GM12892 (cell line): ENCODE measurements around the gene SUCO.

ENCODE experiments used
- POLR2A ChIP-seq: IDR thresholded peaks from 2 replicates; pipeline ENCODE4 v1.6.1; 2011; ENCODE audit warnings: low read depth, low read length, control low read depth
- POLR2AphosphoS5 ChIP-seq: IDR thresholded peaks from 2 replicates; pipeline ENCODE4 v1.6.1; 2011; ENCODE audit warnings: low read depth, low read length, control low read depth
- TAF1 ChIP-seq: IDR thresholded peaks from 2 replicates; pipeline ENCODE4 v1.6.1; 2011; ENCODE audit warnings: low read depth, mild to moderate bottlenecking, control low read depth, low read length, borderline replicate concordance

DNA sequence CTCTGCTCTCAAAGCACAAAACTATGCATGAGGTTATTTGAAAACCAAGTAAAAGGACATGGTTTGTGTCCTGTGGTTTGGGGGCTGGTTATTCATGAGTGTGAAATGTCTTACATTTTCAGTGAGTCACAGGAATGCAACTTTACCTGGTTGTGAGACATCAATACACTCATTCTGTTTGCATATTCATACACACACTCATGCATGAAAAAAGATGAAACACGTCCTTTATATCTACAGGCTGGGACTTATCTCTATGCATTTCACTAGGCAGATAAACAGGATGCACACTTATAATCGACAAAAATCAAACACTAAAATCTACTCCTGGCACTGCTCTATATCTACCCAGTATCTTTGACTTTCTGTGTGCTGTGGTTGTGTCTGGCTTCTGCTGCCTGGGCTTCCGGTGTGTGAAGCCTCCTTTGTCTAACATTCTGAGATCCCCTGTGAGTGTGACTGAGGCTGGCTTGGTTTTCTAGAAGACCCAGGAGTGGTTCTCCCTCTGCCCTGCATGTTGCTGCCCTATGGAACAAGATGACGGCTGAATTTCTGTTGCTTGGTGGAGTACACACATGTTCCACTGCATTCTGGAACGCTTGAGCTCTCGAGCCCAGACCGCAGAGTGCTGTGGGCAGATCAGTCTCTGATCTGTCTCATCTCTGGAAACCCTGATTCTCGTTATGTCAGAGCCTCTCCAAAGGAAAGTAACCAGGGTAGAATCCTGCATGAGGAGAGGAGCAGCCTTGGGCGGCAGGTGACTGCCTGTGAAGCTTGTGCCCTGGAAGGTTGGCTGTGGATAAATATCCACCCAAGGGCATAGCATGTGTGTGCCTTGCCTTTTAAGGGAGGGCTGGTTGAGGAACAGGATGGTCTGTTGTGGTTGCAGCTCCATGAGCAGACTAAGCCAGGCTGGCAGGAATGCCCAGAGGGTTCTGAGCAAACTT, 106.2 kb downstream of the SUCO start:
- no peak for TF ChIP-seq POLR2A
- TF ChIP-seq POLR2AphosphoS5: no peak
- TF ChIP-seq TAF1: no peak
